NCI-H1417 (cell line): Measurements from ENCODE around the gene ZNF143.
"Not testable (repeated sequence)": the region's sequence is repeated elsewhere in the genome, so short reads cannot be mapped to it uniquely, and the experiment has no call there.

Experiments
- DNase-seq, 3 experiments: peaks; one replicate each; lab custom pipeline; 2025; lab: John Stamatoyannopoulos, UW

ZNF143 gene

GRCh38 chr11:9460322-9461062 is at the start of gene ZNF143:
Gene ZNF143 (plus strand): TSS chr11:9461012. CDS start chr11:9471309, 10,297 bp downstream.
- DNase-seq = peak; percentile 100

GRCh38 chr11:9428706-9429105 is 32.1 kb upstream of the ZNF143 start:
- DNase-seq = no peak

- DNase-seq = no peak
Measured at GRCh38 chr11:9438611-9439010, 22.2 kb upstream of the ZNF143 start.

GRCh38 chr11:9446230-9446629 is 14.6 kb upstream of the ZNF143 start:
- no peak for DNase-seq

- no peak for DNase-seq
Measured at GRCh38 chr11:9448576-9449352, 12.0 kb upstream of the ZNF143 start.

GRCh38 chr11:9452023-9452422 is 8.8 kb upstream of the ZNF143 start:
- not testable (repeated sequence) for DNase-seq

GRCh38 chr11:9455722-9456121 is 5.1 kb upstream of the ZNF143 start:
- no peak for DNase-seq

GRCh38 chr11:9459667-9460321 is 1.0 kb upstream of the ZNF143 start:
- peak in 2 of 3 experiments; percentile 40 to 83 for DNase-seq

- peak; percentile 94 to 98 (median 98) for DNase-seq
Measured at GRCh38 chr11:9461063-9461759, 399 bp downstream of the ZNF143 start.

GRCh38 chr11:9461760-9462134 is 935 bp downstream of the ZNF143 start:
- DNase-seq = peak in 2 of 3 experiments; percentile 28 to 77

- peak in 1 of 3 experiments; percentile 65 for DNase-seq
Measured at GRCh38 chr11:9462172-9462799, 1.5 kb downstream of the ZNF143 start.

- no peak for DNase-seq
Measured at GRCh38 chr11:9462806-9463537, 2.2 kb downstream of the ZNF143 start.

GRCh38 chr11:9470765-9471164 is 10.0 kb downstream of the ZNF143 start:
- DNase-seq = no peak

- DNase-seq = peak in 2 of 3 experiments; percentile 44 to 61
Measured at GRCh38 chr11:9473408-9473807, 12.6 kb downstream of the ZNF143 start.

- DNase-seq = no peak
Measured at GRCh38 chr11:9479899-9480298, 19.1 kb downstream of the ZNF143 start.

GRCh38 chr11:9489080-9489765 is 28.4 kb downstream of the ZNF143 start:
- DNase-seq = no peak

GRCh38 chr11:9490376-9490775 is 29.6 kb downstream of the ZNF143 start:
- no peak for DNase-seq

- no peak for DNase-seq
Measured at GRCh38 chr11:9493492-9493891, 32.7 kb downstream of the ZNF143 start.

GRCh38 chr11:9494316-9494715 is 33.5 kb downstream of the ZNF143 start:
- no peak for DNase-seq

- DNase-seq = no peak
Measured at GRCh38 chr11:9495803-9496514, 35.1 kb downstream of the ZNF143 start.
